SU-DHL-6 (cell line): Measurements from ENCODE around the gene PLEKHO1.

Experiments
- H2AFZ ChIP-seq: fragments of 200-600 bp; sonication (generic); 2 replicates; pipeline ENCODE4 v1.6.1; 2014; ENCODE audit warnings: low read depth, mild to moderate bottlenecking, moderate library complexity, mixed read lengths, antibody characterized with exemption, low read length; ENCODE audit not compliant: severe bottlenecking
- H3F3A ChIP-seq: fragments of 200-600 bp; shearing (Covaris generic); 2 replicates; pipeline ENCODE4 v1.6.0; 2016; ENCODE audit warnings: antibody characterized with exemption, mild to moderate bottlenecking; ENCODE audit not compliant: insufficient read depth
- H3K27ac ChIP-seq: fragments of 200-600 bp; sonication (generic); 2 replicates; pipeline ENCODE4 v1.5.1; 2016; ENCODE audit warnings: low read depth, mild to moderate bottlenecking, low read length, moderate library complexity, mixed read lengths
- H3K27me3 ChIP-seq: fragments of 200-600 bp; sonication (generic), shearing (Covaris generic); 2 replicates; pipeline ENCODE4 v1.6.0; 2014; ENCODE audit warnings: mild to moderate bottlenecking, low read length
- H3K36me3 ChIP-seq: fragments of 200-600 bp; sonication (generic); 2 replicates; pipeline ENCODE4 v1.6.1; 2014; ENCODE audit warnings: mild to moderate bottlenecking, low read length, mixed read lengths
- H3K4me2 ChIP-seq: fragments of 300-600, 200-600 bp; shearing (Covaris generic), sonication (generic); 2 replicates; pipeline ENCODE4 v1.6.0; 2014; ENCODE audit warnings: low read length, low read depth, mild to moderate bottlenecking; ENCODE audit not compliant: poor library complexity, severe bottlenecking
- H3K4me3 ChIP-seq: fragments of 200-600 bp; sonication (generic); 2 replicates; pipeline ENCODE4 v1.5.1; 2014; ENCODE audit warnings: antibody characterized with exemption, low read length, mild to moderate bottlenecking, mixed read lengths; ENCODE audit not compliant: insufficient read depth, poor library complexity, severe bottlenecking
- H3K79me2 ChIP-seq: fragments of 200-600 bp; sonication (generic); 2 replicates; pipeline ENCODE4 v1.6.1; 2014; ENCODE audit warnings: mild to moderate bottlenecking, low read length, moderate library complexity; ENCODE audit not compliant: insufficient read depth
- H3K9ac ChIP-seq: fragments of 200-600 bp; sonication (generic); 2 replicates; pipeline ENCODE4 v1.7.0; 2014; ENCODE audit warnings: mild to moderate bottlenecking, low read length
- H3K9me2 ChIP-seq: fragments of 200-600 bp; sonication (generic); replicated peaks from 2 replicates; pipeline ENCODE4 v1.6.1; 2014; ENCODE audit warnings: low read length; ENCODE audit not compliant: insufficient read depth
- H3K9me3 ChIP-seq: fragments of 200-600 bp; sonication (generic); 2 replicates; pipeline ENCODE4 v1.6.1; 2014; ENCODE audit warnings: low read length, mixed read lengths; ENCODE audit not compliant: insufficient read depth
- H4K20me1 ChIP-seq: fragments of 200-600 bp; sonication (generic); 2 replicates; pipeline ENCODE4 v1.6.1; 2014; ENCODE audit warnings: low read depth, mild to moderate bottlenecking, antibody characterized with exemption, low read length, moderate library complexity, mixed read lengths
- EZH2phosphoT487 ChIP-seq: fragments of 200-600 bp; sonication (generic), shearing (Covaris generic); conservative IDR thresholded peaks from 2 replicates; pipeline ENCODE4 v1.6.1; 2018; ENCODE audit warnings: mild to moderate bottlenecking, antibody characterized with exemption, low read length, moderate library complexity, mixed read lengths
- TF ChIP-seq, protein P1 (sequence below): fragments of 200-600 bp; sonication (generic); IDR thresholded peaks from one replicate; pipeline ENCODE4 v1.5.1; 2017; ENCODE audit warnings: antibody characterized with exemption, mild to moderate bottlenecking, low read length, moderate library complexity; ENCODE audit not compliant: insufficient read depth, poor library complexity, severe bottlenecking

Gene PLEKHO1

DNA sequence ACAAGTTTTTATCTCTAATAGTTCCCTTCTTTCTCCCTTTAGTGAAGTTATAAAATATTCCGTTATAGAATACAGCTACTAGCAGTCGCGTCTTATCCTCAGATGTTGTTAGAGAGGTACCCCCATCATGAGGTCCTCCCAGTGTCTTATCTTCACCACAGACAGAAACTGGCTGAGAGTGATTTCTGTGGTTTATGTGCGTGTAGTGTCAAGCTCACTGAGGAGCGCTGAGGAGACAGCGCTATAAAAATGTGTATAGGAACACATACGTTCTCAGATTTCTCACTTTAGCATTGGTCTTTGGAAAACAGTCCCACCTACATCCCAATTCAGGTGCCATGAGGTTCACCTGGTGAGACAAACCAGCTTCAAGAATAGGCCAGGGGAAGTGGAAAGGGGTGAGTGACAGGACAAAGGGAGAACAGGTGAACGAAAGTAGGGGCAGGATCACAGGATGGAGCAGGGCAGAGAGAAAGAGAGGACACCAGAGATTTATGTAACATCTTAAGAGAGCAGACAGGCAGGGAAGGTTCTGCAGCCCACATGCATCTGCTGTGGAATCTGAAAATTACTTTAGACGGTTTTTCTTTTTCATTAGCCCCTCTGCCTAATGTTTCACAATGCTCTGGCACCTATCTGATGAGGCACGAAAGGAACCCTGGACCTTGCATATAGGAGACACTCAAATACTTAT lies 2.7 kb upstream of the PLEKHO1 start:
- H3K4me2 ChIP-seq: no peak overlapping the region
- H3K4me3 ChIP-seq: no peak overlapping the region
- no peaks in the 10 kb centered on the region for H3K27me3 ChIP-seq
- H3K9me2 ChIP-seq: no peaks in the 10 kb centered on the region
- TF ChIP-seq EZH2phosphoT487: no peak
- TF ChIP-seq, protein P1, sequence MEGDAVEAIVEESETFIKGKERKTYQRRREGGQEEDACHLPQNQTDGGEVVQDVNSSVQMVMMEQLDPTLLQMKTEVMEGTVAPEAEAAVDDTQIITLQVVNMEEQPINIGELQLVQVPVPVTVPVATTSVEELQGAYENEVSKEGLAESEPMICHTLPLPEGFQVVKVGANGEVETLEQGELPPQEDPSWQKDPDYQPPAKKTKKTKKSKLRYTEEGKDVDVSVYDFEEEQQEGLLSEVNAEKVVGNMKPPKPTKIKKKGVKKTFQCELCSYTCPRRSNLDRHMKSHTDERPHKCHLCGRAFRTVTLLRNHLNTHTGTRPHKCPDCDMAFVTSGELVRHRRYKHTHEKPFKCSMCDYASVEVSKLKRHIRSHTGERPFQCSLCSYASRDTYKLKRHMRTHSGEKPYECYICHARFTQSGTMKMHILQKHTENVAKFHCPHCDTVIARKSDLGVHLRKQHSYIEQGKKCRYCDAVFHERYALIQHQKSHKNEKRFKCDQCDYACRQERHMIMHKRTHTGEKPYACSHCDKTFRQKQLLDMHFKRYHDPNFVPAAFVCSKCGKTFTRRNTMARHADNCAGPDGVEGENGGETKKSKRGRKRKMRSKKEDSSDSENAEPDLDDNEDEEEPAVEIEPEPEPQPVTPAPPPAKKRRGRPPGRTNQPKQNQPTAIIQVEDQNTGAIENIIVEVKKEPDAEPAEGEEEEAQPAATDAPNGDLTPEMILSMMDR: no peak
- peaks cover 24% of the 10 kb centered on the region for H3F3A ChIP-seq
- H3K36me3 ChIP-seq: no peaks in the 10 kb centered on the region
- no peak overlapping the region for H2AFZ ChIP-seq
- H3K9me3 ChIP-seq: no peaks in the 10 kb centered on the region
- H3K79me2 ChIP-seq: no peaks in the 10 kb centered on the region
- no peak overlapping the region for H3K27ac ChIP-seq
- no peak overlapping the region for H3K9ac ChIP-seq
- H4K20me1 ChIP-seq: no peaks in the 10 kb centered on the region

DNA sequence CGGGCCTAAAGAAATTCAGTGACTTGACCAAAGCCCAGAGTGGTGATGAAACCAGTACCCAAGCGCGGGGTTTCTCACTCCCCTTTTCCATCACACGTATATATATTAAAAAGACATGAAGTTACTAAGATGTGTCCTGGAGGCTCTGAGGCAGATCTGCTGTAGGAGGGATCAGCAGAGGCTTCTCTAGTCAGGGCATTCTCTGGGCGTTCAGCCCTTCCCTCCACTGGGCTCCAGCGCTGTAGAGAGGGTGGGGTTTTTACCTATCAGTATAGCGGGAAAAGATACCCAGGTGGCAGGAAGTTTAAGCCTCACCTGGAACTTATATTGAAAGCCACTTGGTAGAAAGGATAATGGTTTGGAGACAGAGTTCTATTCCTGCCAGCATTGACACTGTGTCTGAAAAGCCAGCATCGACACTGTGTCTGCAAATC lies 862 bp upstream of the PLEKHO1 start:
- H3K9ac ChIP-seq: peak overlapping the region; percentile 63; the same call in 1 of the 2 replicates
- no peak overlapping the region for H3K27ac ChIP-seq
- H3K4me3 ChIP-seq: peak overlapping the region; percentile 42
- no peaks in the 10 kb centered on the region for H3K36me3 ChIP-seq
- H3K9me2 ChIP-seq: no peaks in the 10 kb centered on the region
- H3K27me3 ChIP-seq: no peaks in the 10 kb centered on the region
- no peak for TF ChIP-seq EZH2phosphoT487
- TF ChIP-seq, protein P1: no peak
- no peaks in the 10 kb centered on the region for H3K79me2 ChIP-seq
- no peak overlapping the region for H2AFZ ChIP-seq
- H3F3A ChIP-seq: peaks cover 32% of the 10 kb centered on the region
- no peaks in the 10 kb centered on the region for H3K9me3 ChIP-seq
- peak overlapping the region; percentile 62 for H3K4me2 ChIP-seq
- no peaks in the 10 kb centered on the region for H4K20me1 ChIP-seq

DNA sequence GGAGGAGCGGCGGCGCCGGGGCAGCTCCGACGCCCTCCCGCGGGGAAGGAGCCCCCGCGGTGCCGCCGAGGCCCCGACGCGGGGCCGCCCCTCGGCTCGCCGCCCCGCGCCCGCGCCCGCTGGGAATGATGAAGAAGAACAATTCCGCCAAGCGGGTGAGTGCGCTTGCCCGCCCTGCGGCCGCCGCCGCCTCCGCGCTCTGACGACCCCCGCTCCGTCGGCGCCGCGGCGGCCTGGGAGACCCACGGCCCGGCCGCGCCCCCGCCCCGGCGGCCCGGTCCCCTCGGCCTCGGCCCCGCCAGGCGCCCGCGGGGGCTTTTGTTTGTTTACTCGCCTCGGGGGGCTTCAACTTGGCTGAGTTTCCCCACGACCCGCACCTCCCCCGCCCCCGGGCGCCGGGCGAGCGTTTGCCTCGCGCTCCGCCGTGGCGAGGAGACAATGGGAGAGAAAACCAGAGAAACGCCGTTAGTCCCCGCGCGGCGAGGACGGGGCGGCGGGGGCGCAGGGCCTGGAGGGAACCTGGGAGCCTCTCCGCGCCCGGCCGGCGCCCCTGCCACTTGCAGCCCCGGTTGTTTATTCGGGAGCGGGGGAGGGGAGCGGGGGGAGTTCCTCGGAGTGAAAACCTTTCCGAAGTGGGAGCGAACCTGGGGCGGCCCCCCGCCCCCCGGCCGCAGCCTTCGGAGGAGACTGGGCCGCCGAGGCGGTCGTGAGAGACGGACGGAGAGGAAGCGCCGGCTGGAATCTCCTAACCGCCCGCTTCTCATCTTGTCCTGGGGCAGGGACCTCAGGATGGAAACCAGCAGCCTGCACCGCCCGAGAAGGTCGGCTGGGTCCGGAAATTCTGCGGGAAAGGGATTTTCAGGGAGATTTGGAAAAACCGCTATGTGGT lies 661 bp downstream of the PLEKHO1 start:
- Histone ChIP-seq H3K4me2 (peak overlapping the region; percentile 62), H3K36me3 (no peaks in the 10 kb centered on the region), H3K27ac (peak overlapping the region; percentile 78), H3K27me3 (no peaks in the 10 kb centered on the region), H3K9me2 (no peaks in the 10 kb centered on the region), H3K79me2 (no peaks in the 10 kb centered on the region), H2AFZ (peak overlapping the region; percentile 33), H3F3A (peaks cover 32% of the 10 kb centered on the region), H4K20me1 (no peaks in the 10 kb centered on the region), H3K4me3 (peak overlapping the region; percentile 66), H3K9ac (peak overlapping the region; percentile 63), H3K9me3 (no peaks in the 10 kb centered on the region)
- TF ChIP-seq EZH2phosphoT487: no peak
- TF ChIP-seq, protein P1: no peak
